LoVo (cell line): ENCODE results near the gene GNPNAT1.
"Not testable (repeated sequence)": the region's sequence is repeated elsewhere in the genome, so short reads cannot be mapped to it uniquely, and the experiment has no call there.

Experiments
- DNase-seq: peaks from one replicate; pipeline ENCODE4 v3.0.0-alpha.2; 2016; ENCODE audit warnings: low spot score

The GNPNAT1 gene

DNA sequence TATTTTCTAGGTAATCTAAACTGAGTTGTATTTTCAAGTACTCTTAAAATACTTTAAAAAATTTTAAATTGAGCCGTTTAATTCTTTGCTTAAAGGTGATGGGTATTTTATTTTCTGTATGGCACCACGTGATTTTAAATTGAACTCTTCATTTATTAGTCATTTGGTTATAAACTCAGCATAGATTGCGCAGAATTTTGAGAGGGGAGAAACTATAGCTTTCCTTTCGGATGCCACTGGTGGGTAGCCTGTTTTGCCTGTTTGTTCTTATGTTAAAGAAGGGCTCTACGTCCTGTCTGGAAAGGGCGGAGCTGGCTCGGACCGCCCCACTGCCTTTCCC lies 61.9 kb downstream of the GNPNAT1 start:
- no peak for DNase-seq

GRCh38 chr14:52729035-52729434 lies 62.4 kb downstream of the GNPNAT1 start:
- not testable (repeated sequence) for DNase-seq

DNA sequence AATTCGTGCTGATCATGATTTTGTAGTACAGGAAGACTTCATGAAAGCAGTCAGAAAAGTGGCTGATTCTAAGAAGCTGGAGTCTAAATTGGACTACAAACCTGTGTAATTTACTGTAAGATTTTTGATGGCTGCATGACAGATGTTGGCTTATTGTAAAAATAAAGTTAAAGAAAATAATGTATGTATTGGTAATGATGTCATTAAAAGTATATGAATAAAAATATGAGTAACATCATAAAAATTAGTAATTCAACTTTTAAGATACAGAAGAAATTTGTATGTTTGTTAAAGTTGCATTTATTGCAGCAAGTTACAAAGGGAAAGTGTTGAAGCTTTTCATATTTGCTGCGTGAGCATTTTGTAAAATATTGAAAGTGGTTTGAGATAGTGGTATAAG lies 63.9 kb downstream of the GNPNAT1 start:
- not testable (repeated sequence) for DNase-seq
